Testis (tissue), 3 donors: ENCODE data around the gene RMRP. TPM values are rescaled to one million over a fixed set of nuclear protein-coding genes. Genes with fewer than 3 reads are reported as not detected.
"Not testable (repeated sequence)": the region's sequence is repeated elsewhere in the genome, so short reads cannot be mapped to it uniquely, and the experiment has no call there.

Experiments used
- DNase-seq: peaks from one replicate; pipeline ENCODE4 v3.0.0-alpha.2; 2019
- H3K27ac ChIP-seq, 2 donors: fragments of 200-600 bp; sonication (generic); one replicate each; pipeline ENCODE4 v1.5.1; 2019
- H3K27me3 ChIP-seq: fragments of 200-600 bp; sonication (generic); one replicate; pipeline ENCODE4 v1.5.1; 2019
- H3K36me3 ChIP-seq: fragments of 200-600 bp; sonication (generic); one replicate; pipeline ENCODE4 v1.5.1; 2017; ENCODE audit warnings: low read depth; ENCODE audit errors: missing control alignments
- H3K4me1 ChIP-seq: fragments of 200-600 bp; sonication (generic); one replicate; pipeline ENCODE4 v1.5.1; 2019
- H3K4me3 ChIP-seq, 2 donors: fragments of 200-600 bp; sonication (generic); one replicate each; pipeline ENCODE4 v1.5.1; 2017 to 2019
- H3K9me3 ChIP-seq: fragments of 200-600 bp; sonication (generic); one replicate; pipeline ENCODE4 v1.5.1; 2017
- POLR2A ChIP-seq: fragments of 450-650 bp; IDR thresholded peaks from one replicate; pipeline ENCODE4 v1.6.1; 2017; ENCODE audit warnings: antibody characterized with exemption, mild to moderate bottlenecking, moderate library complexity
- WGBS, 2 donors: methylation state at CpG; one replicate each; pipeline ENCODE4 v1.1.5; 2018; 5-methylcytosine and 5-hydroxymethylcytosine counted together
- intact Hi-C: fragments of 100-400 bp; cut with DNase I; formaldehyde crosslinking; loops from one replicate; pipeline ENCODE4 v1.15.1; 2023; ENCODE audit warnings: low total_unique reads
- polyA plus RNA-seq: library from polyadenylated mRNA; stranded (reverse); fragments of 350-450 nt; fragmentation: Illumina TruSeq; extraction: RNeasy Lipid Tissue Mini Kit (QIAGEN cat#74804); gene quantifications from one replicate; pipeline ENCODE4 v1.2.3, GENCODE V29; 2014; ENCODE audit warnings: low read depth, low replicate concordance; ENCODE audit not compliant: insufficient read depth
- total RNA-seq, 2 donors: library from RNA; depleted of rRNA; stranded (reverse); fragments of >200 nt; gene quantifications; one replicate each; pipeline ENCODE4 v1.2.3, GENCODE V29; 2016
- TF ChIP-seq, protein P1 (sequence below), 3 experiments: fragments of 450-650 bp in 2 of 3; fragments of 200-600 bp in 1 of 3; sonication (generic) in 1 of 3; IDR thresholded peaks; one replicate each; pipeline ENCODE4 v1.5.1; 2016 to 2019; ENCODE audit warnings: antibody characterized with exemption in 3 of 3, mild to moderate bottlenecking in 2 of 3, moderate library complexity in 1 of 3

RMRP gene
- total and polyA plus RNA-seq, 3 donors from 2014 or later = 4,421 to 15,053 TPM; not detected in 1

DNA sequence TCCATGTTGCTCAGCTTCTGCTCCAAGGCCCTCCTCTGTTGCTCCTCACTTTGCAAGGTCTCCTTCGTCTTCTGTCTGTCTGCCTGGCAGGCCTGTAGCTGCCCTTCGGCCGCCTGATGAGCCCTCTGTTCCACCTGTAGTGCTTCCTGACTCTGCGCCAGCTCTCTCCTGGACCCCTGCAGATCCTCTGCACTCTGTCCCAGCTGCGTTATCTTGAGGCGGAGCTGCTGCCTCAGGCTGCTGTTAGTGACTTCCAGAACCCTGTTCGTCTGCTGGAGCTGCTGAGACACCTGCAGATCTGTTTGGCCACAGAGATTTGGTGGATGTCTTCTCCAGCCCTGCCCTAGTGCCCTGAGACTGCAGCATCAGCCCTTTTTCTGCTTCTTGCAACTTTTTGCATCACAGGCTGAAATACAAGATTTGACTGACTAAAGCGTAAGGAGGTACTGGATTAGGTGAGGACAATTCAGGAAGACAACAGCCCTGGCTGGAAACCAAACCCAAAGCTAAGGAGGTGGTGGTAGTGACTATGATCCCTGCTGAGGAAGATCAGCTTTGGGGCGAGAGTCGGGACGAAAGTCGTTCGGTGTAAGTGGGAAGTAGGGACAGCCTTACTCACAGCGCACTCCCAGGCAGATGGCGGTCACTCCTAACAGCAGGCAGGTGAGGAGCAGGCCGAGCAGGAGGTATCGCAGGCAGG is 41.7 kb downstream of the RMRP start:
- H3K27ac ChIP-seq = no peak overlapping the region
- peaks cover 8% of the 10 kb centered on the region for H3K4me1 ChIP-seq
- peak overlapping the region in 1 of 2 donors; percentile 58 for H3K4me3 ChIP-seq
- 56 to 73% methylated on average over 17 of the region's 17 CpGs for WGBS, 2 donors
- TF ChIP-seq, protein P1, sequence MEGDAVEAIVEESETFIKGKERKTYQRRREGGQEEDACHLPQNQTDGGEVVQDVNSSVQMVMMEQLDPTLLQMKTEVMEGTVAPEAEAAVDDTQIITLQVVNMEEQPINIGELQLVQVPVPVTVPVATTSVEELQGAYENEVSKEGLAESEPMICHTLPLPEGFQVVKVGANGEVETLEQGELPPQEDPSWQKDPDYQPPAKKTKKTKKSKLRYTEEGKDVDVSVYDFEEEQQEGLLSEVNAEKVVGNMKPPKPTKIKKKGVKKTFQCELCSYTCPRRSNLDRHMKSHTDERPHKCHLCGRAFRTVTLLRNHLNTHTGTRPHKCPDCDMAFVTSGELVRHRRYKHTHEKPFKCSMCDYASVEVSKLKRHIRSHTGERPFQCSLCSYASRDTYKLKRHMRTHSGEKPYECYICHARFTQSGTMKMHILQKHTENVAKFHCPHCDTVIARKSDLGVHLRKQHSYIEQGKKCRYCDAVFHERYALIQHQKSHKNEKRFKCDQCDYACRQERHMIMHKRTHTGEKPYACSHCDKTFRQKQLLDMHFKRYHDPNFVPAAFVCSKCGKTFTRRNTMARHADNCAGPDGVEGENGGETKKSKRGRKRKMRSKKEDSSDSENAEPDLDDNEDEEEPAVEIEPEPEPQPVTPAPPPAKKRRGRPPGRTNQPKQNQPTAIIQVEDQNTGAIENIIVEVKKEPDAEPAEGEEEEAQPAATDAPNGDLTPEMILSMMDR (IDR thresholded peaks at IDR 0.05) = no peak
- no peak for TF ChIP-seq POLR2A
- H3K36me3 ChIP-seq = no peaks in the 10 kb centered on the region
- no peaks in the 10 kb centered on the region for H3K27me3 ChIP-seq
- no peaks in the 10 kb centered on the region for H3K9me3 ChIP-seq
- intact Hi-C loops = no loop called here
- no peak for DNase-seq

DNA sequence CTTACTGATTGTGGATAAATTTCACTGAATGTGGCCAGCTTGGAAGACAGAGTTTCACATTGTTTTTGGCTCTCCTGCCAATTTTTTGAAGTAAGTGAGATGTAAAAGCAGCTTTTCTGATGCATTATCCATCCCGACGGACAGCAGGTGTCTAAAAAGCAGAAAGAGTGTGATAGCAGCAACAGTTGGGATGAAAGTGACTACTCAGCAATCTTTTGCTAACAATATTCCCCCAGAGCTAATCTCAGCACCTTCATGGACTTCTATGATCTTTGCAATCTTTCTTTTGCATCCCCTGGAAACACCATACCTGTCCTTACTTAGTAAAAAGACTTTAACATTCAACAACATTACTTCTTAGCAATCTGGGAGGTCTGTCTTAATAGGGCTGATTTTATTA is 45.0 kb downstream of the RMRP start:
- DNase-seq = no peak
- no peaks in the 10 kb centered on the region for H3K9me3 ChIP-seq
- H3K27me3 ChIP-seq = no peaks in the 10 kb centered on the region
- intact Hi-C loops = no loop called here
- no peak overlapping the region for H3K27ac ChIP-seq
- H3K4me1 ChIP-seq = peaks cover 8% of the 10 kb centered on the region
- WGBS, 2 donors = 90 to 96% methylated on average over 2 of the region's 2 CpGs
- no peak overlapping the region for H3K4me3 ChIP-seq
- TF ChIP-seq, protein P1 (IDR thresholded peaks at IDR 0.05) = no peak
- no peak for TF ChIP-seq POLR2A
- H3K36me3 ChIP-seq = no peaks in the 10 kb centered on the region

DNA sequence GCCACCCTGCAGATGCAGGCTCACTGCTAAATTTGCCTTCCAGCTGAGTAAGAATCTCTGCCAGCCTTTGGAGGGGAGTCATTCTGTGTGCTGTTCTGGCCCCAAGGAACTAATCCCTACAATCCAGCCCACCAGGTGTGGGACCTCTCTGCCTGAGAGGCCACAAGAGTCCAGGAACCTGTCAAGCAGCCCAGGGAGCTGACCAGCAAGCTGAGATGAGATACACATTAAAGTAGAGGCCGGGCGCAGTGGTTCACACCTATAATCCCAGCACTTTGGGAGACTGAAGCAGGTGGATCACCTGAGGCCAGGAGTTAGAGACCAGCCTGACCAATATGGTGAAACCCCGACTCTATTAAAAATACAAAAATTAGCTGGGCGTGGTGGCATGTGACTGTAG is 45.8 kb downstream of the RMRP start:
- 88 to 98% methylated on average over 4 of the region's 4 CpGs for WGBS, 2 donors
- H3K9me3 ChIP-seq, H3K27ac ChIP-seq, intact Hi-C loops, H3K4me3 ChIP-seq, H3K36me3 ChIP-seq, H3K4me1 ChIP-seq, DNase-seq, H3K27me3 ChIP-seq: not testable (repeated sequence)

DNA sequence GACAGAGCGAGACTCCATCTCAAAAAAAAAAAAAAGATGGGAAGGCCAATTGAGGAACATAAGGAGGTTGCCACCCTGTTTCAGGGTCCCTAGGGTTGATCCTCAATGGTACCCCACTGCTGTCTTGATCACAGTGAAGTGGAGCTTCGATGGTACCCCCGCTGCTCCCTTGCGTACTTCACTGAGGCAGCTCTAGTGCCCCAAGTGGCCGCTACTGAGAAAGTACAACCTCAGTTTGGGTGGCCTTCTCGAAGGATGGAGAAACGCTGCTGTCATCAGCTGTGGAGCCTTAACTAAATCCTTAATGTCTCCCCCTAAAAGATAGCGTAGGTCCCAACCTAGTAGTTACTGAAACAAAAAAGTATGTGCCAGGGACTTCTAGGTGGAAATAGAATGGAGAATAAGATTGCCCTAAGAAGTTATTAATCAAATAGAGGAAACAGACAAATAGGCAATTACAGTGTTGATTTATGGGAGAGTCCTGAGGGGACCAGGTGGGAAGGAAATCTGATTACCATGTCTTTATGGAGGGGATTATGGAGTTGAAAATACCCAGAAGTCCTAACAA is 46.5 kb downstream of the RMRP start:
- peak; percentile 50 for DNase-seq
- 47 to 51% methylated on average over 8 of the region's 8 CpGs for WGBS, 2 donors
- H3K4me3 ChIP-seq = no peak overlapping the region
- no peaks in the 10 kb centered on the region for H3K36me3 ChIP-seq
- TF ChIP-seq, protein P1 (IDR thresholded peaks at IDR 0.05) = peak; percentile 11 to 60 (median 35)
- TF ChIP-seq POLR2A = no peak
- no peaks in the 10 kb centered on the region for H3K9me3 ChIP-seq
- no peaks in the 10 kb centered on the region for H3K27me3 ChIP-seq
- H3K4me1 ChIP-seq = peaks cover 4% of the 10 kb centered on the region
- H3K27ac ChIP-seq = no peak overlapping the region
- intact Hi-C loops = no loop called here

DNA sequence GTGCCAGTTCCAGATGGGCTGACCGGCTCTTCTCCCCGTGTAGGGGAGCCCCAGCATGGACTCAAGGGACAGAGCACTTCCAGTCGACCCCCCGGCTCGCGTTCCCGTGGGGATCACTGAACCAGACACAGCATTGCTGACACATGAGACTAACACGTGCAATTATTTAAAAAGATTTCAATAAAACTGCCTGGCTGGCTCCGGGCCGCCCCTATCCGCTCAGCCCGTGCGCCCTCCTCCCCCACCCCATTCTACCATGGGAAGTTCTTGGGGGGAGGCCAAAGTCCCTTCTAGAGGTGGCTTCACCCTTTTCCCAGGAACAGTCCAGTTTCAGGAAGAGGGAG is 48.0 kb downstream of the RMRP start:
- Histone ChIP-seq H3K9me3 (no peaks in the 10 kb centered on the region), H3K27ac (no peak overlapping the region), H3K36me3 (no peaks in the 10 kb centered on the region), H3K27me3 (no peaks in the 10 kb centered on the region), H3K4me1 (peaks cover 10% of the 10 kb centered on the region), H3K4me3 (no peak overlapping the region)
- no peak for DNase-seq
- no peak for TF ChIP-seq POLR2A
- TF ChIP-seq, protein P1 (IDR thresholded peaks at IDR 0.05) = no peak
- intact Hi-C loops = no loop called here
- WGBS, 2 donors = 82 to 84% methylated on average over 13 of the region's 13 CpGs
